ENCODE measurements around the gene PPP1R12B. TPM values are rescaled to one million over a fixed set of nuclear protein-coding genes. Genes with fewer than 3 reads are reported as not detected.
"Not testable (repeated sequence)": the region's sequence is repeated elsewhere in the genome, so short reads cannot be mapped to it uniquely, and the experiment has no call there.

Gene PPP1R12B
- total RNA-seq, 1 experiment from 2014 or later, result 13.1 TPM

DNA sequence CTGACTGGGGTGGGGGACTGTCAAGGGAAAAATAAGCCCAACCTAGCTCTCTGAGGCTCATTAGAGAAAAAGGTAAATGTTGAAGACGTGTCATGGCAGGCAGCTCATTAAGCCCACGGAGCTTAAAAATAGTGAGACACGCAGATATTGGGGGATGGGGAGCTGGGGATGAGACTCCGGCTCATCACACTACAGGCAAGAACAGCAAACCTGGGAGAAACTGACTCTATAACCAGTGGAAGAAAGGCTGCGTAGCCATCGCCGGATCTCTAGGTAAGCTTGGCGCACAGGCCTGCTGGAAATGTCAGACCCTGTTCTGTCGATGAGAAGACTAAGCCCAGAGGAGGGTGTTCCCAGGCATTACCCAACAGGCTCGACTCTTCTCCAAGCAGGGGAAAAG, 283.7 kb downstream of the PPP1R12B start:
- ATAC-seq (no peak), DNase-seq (ENCODE audit: low read depth, low spot score) (no peak)
- Histone ChIP-seq H3K9me3 (ENCODE audit: control insufficient read depth, insufficient read depth, low read depth, low read length) (no peaks in the 10 kb centered on the region), H3K4me1 (ENCODE audit: control insufficient read depth, insufficient read depth, low read length) (no peaks in the 10 kb centered on the region), H3K4me3 (ENCODE audit: low read depth in 2 of 2, low read length in 2 of 2) (no peak overlapping the region), H3K27ac (ENCODE audit: low read length) (no peak overlapping the region), H3K36me3 (ENCODE audit: control insufficient read depth, insufficient read depth, low read length) (no peaks in the 10 kb centered on the region), H3K27me3 (ENCODE audit: control insufficient read depth, insufficient read depth, low read length) (no peaks in the 10 kb centered on the region)
- in situ Hi-C loops (cut with HindIII; ENCODE audit: low pct_unique_long_range_greater_than_20kb, low sequenced_read_pairs), result no loop called here
- intact Hi-C loops (cut with micrococcal nuclease; ENCODE audit: unreplicated experiment), result no loop called here
- BruUV-seq (replicated peaks), result no TSS peak
- ChIA-PET CTCF (interaction anchor here (0.8 kb wide), 1 partner anchor 88 kb away, joined by 4 read pairs; no protein-coding TSS in a partner anchor), POLR2A (no interaction called here)
- TF ChIP-seq SIN3A (IDR thresholded peaks at IDR 0.05; ENCODE audit: borderline replicate concordance, insufficient read depth, low read depth, low read length), result no peak
- no peak for TF ChIP-seq REST (IDR thresholded peaks at IDR 0.05; ENCODE audit: insufficient read depth in 1 of 2, low read depth in 2 of 2, low read length in 1 of 2)

DNA sequence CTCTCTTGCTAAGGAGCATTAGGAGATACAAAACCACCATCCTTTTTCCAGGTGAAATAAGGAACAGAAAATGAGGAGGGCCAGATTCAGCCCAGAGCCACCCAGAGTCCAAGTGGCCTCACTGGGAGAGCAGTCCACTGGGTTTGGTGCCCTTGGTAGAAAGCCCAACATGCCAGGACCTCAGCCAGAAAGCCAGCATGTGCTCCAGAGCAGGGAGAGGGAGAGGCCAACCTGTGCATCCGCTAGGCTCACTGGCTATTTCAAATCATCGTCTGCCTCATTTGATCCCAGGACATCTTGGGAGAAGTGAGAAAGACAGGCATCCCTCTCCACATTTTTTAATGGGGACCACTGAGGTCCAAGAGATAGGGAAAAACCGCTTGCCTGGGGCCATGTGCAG, 287.7 kb downstream of the PPP1R12B start:
- ATAC-seq; CTCF ChIA-PET; intact Hi-C loops (cut with micrococcal nuclease; ENCODE audit: unreplicated experiment); H3K27me3 ChIP-seq (ENCODE audit: control insufficient read depth, insufficient read depth, low read length); H3K36me3 ChIP-seq (ENCODE audit: control insufficient read depth, insufficient read depth, low read length); H3K9me3 ChIP-seq (ENCODE audit: control insufficient read depth, insufficient read depth, low read depth, low read length); in situ Hi-C loops (cut with HindIII; ENCODE audit: low pct_unique_long_range_greater_than_20kb, low sequenced_read_pairs); H3K27ac ChIP-seq (ENCODE audit: low read length); H3K4me1 ChIP-seq (ENCODE audit: control insufficient read depth, insufficient read depth, low read length); BruUV-seq (replicated peaks); POLR2A ChIA-PET; DNase-seq (ENCODE audit: low read depth, low spot score); H3K4me3 ChIP-seq (ENCODE audit: low read depth in 2 of 2, low read length in 2 of 2): not testable (repeated sequence)

- H3K36me3 ChIP-seq (ENCODE audit: control insufficient read depth, insufficient read depth, low read length); CTCF ChIA-PET; DNase-seq (ENCODE audit: low read depth, low spot score); BruUV-seq (replicated peaks); POLR2A ChIA-PET; H3K27ac ChIP-seq (ENCODE audit: low read length); H3K9me3 ChIP-seq (ENCODE audit: control insufficient read depth, insufficient read depth, low read depth, low read length); H3K4me1 ChIP-seq (ENCODE audit: control insufficient read depth, insufficient read depth, low read length); in situ Hi-C loops (cut with HindIII; ENCODE audit: low pct_unique_long_range_greater_than_20kb, low sequenced_read_pairs); H3K27me3 ChIP-seq (ENCODE audit: control insufficient read depth, insufficient read depth, low read length); H3K4me3 ChIP-seq (ENCODE audit: low read depth in 2 of 2, low read length in 2 of 2): not testable (repeated sequence)
- intact Hi-C loops (cut with micrococcal nuclease; ENCODE audit: unreplicated experiment), result loop anchor here (2.0 kb wide), 1 partner anchor 69 kb away; no protein-coding TSS in a partner anchor
- ATAC-seq, result peak; percentile 72; the same call in 1 of the 2 replicates
These were observed 289.0 kb downstream of the PPP1R12B start for GRCh38 chr1:202637321-202638018.

DNA sequence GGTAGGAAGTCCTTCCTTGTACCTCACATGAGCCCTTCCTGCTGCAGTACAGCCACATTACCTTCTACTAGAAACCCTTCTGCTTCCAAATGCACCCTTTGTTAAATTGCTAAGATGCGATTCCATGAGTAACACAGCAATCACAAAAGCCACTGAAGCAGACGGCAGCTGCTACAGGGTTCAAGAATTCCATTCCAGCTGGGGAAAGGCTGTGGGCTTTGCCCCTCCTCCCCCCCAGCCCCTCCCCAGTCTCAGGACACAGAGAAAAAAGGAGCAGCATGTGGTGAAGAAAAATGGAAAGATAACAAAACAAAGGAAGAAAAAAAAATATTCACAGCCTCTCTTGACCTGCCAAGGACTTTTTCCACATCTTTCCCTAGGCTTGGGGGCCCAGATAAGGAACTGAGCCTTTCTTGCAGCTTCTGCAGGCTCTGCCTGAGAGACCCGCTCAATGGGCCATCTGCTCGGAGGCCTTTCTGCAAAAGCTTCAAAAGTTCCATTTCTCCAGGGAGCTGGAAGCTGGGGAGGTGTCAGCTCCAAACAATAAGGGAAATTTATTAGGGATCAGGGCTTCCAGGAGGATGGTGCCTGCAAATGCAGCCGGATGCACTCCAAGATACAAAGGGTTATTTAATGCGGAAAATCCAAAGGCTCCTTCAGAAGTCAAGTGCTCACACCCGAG, 289.7 kb downstream of the PPP1R12B start:
- DNase-seq (ENCODE audit: low read depth, low spot score) (no peak), ATAC-seq (no peak)
- TF ChIP-seq TCF7L2 (IDR thresholded peaks at IDR 0.05; ENCODE audit: low read depth, low read length), result no peak
- no peak for TF ChIP-seq POLR2AphosphoS5 (IDR thresholded peaks at IDR 0.05; ENCODE audit: low read depth, low read length)
- no peak for TF ChIP-seq REST (IDR thresholded peaks at IDR 0.05; ENCODE audit: insufficient read depth in 1 of 2, low read depth in 2 of 2, low read length in 1 of 2)
- no peak for TF ChIP-seq SIN3A (IDR thresholded peaks at IDR 0.05; ENCODE audit: borderline replicate concordance, insufficient read depth, low read depth, low read length)
- TF ChIP-seq CTCF (IDR thresholded peaks at IDR 0.05), result no peak
- intact Hi-C loops (cut with micrococcal nuclease; ENCODE audit: unreplicated experiment) (loop anchor here (2.0 kb wide), 1 partner anchor 69 kb away; no protein-coding TSS in a partner anchor), in situ Hi-C loops (cut with HindIII; ENCODE audit: low pct_unique_long_range_greater_than_20kb, low sequenced_read_pairs) (no loop called here)
- H3K36me3 ChIP-seq (ENCODE audit: control insufficient read depth, insufficient read depth, low read length), result no peaks in the 10 kb centered on the region
- H3K27ac ChIP-seq (ENCODE audit: low read length), result no peak overlapping the region
- H3K9me3 ChIP-seq (ENCODE audit: control insufficient read depth, insufficient read depth, low read depth, low read length), result no peaks in the 10 kb centered on the region
- CTCF ChIA-PET, result no interaction called here
- no peaks in the 10 kb centered on the region for H3K27me3 ChIP-seq (ENCODE audit: control insufficient read depth, insufficient read depth, low read length)
- POLR2A ChIA-PET, result no interaction called here
- no peak overlapping the region for H3K4me3 ChIP-seq (ENCODE audit: low read depth in 2 of 2, low read length in 2 of 2)
- no TSS peak for BruUV-seq (replicated peaks)
- H3K4me1 ChIP-seq (ENCODE audit: control insufficient read depth, insufficient read depth, low read length), result no peaks in the 10 kb centered on the region

Data from Panc1 (cell line).